Measurements from ENCODE around the gene EHMT1. TPM values are rescaled to one million over a fixed set of nuclear protein-coding genes. Genes with fewer than 3 reads are reported as not detected.

Gene EHMT1
- total and polyA plus RNA-seq, 9 of the 15 experiments (the other 6 are each of a cell fraction or from before 2014, with no cell fraction given), result 2.2 to 76.0 (median 36.4) TPM

DNA sequence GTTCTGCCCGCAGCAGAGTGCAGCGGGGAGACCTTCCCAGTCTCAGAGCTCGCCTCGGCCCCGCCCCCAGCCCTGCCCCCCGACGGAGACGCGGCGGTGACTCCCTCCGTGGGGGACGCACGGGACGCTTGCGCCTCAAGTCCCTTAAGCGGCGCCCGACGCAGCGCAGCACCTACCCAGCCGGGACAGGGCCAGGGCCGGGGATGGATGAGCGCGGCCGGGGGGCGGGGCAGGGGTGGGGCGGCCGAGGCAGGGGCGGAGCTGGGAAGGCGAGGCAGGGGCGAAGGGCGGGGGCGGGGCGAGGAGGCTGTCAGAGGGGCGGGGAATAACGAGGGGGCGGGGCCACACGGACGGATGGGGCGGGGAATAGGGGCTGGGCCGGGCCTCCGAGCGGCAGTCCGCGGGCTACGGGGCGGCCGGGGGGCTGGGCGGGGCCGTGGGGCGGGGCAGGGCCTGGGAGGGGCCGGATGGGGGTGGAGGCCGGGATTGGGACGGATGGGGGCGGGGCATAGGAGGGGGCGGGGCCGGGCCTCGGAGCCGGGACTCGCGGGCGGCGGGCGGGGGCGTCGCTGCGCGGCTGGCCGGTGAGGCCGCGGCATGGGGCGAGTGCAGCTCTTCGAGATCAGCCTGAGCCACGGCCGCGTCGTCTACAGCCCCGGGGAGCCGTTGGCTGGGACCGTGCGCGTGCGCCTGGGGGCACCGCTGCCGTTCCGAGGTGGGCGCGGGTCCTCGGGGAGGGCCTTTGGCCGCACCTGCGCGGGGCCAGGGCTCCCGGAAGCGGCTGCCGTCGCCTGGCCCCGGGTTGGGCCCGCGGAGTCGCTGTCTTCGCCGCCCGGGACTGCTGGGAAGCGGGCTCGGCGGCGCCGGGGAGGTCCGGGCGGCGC lies 13.4 kb upstream of the EHMT1 start, which contains the start of gene ARRDC1 (continued):
- TF ChIP-seq MBD1 (CRISPR knock-in tag; IDR thresholded peaks at IDR 0.05) (no peak), EP400 (IDR thresholded peaks at IDR 0.05) (no peak), PURB (CRISPR knock-in tag; IDR thresholded peaks at IDR 0.05; ENCODE audit: low read depth) (no peak), ZBTB1 (CRISPR knock-in tag; IDR thresholded peaks at IDR 0.05; ENCODE audit: borderline replicate concordance, low read depth) (no peak; the same call in 1 of the 2 replicates), ZHX1 (conservative IDR thresholded peaks at IDR 0.05; ENCODE audit: low read length) (no peak), ZNF785 (CRISPR knock-in tag; IDR thresholded peaks at IDR 0.05) (no peak), ILF3 (IDR thresholded peaks at IDR 0.05; ENCODE audit: borderline replicate concordance) (peak; percentile 59; the same call in 1 of the 2 replicates), BCOR (IDR thresholded peaks at IDR 0.05) (no peak), ETV1 (tag; conservative IDR thresholded peaks at IDR 0.05; ENCODE audit: low read depth) (no peak), SLC30A9 (CRISPR knock-in tag; IDR thresholded peaks at IDR 0.05) (no peak), NR3C1 (CRISPR knock-in tag; IDR thresholded peaks at IDR 0.05) (no peak), ZFX (CRISPR knock-in tag; IDR thresholded peaks at IDR 0.05) (peak; percentile 72), AFF4 (CRISPR knock-in tag; IDR thresholded peaks at IDR 0.05) (no peak), SNRNP70 (optimal IDR thresholded peaks at IDR 0.05; ENCODE audit: low read depth, low read length) (no peak), CEBPG (CRISPR knock-in tag; IDR thresholded peaks at IDR 0.05) (no peak), CEBPG (tag; conservative IDR thresholded peaks at IDR 0.05 in 1 of 2, IDR thresholded peaks at IDR 0.05 in 1 of 2) (no peak), ZBTB17 (CRISPR knock-in tag; IDR thresholded peaks at IDR 0.05) (no peak), ZNF311 (CRISPR knock-in tag; IDR thresholded peaks at IDR 0.05) (no peak)
- TF ChIP-seq, protein P1, sequence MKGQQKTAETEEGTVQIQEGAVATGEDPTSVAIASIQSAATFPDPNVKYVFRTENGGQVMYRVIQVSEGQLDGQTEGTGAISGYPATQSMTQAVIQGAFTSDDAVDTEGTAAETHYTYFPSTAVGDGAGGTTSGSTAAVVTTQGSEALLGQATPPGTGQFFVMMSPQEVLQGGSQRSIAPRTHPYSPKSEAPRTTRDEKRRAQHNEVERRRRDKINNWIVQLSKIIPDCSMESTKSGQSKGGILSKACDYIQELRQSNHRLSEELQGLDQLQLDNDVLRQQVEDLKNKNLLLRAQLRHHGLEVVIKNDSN (CRISPR knock-in tag; IDR thresholded peaks at IDR 0.05), result no peak
